Stimulated activated CD4-positive, alpha-beta T cell treated with anti-CD3 and anti-CD28 coated beads, Interleukin-15, amount 100 ng/mL, for 48 hours (primary cell): ENCODE measurements around the gene TUSC1.
"Not testable (repeated sequence)": the region's sequence is repeated elsewhere in the genome, so short reads cannot be mapped to it uniquely, and the experiment has no call there.

Experiments used
- DNase-seq, 2 donors: peaks; one replicate each; pipeline ENCODE4 v3.0.0-alpha.2; 2020; ENCODE audit warnings: low read depth in 2 of 2

TUSC1 gene

DNA sequence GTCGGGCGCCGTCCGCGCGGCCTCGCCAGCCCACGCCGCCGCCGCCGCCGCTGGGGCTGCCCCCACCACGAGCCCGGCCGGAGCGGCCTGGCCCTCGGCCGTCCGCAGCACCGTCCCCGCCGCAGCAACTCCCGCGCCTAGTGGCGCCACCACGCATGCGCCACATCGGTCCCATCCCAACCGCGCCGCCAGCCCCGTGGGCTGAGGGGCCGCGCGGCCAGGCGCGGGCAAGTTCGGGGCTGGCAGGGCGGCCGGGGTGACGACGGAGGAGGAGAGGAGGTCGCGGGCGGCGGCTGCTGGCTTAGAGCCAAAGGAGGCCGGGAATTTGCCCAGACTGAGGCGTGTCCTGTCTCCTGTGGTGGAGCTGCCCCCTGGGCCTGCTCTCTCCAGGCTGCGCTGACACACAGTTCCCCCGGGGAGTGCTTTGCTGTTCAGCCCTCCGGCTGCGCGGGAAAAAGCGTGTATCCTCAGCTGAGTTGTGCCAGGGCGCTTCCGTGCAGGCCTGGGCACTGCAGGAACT, at the start of gene TUSC1:
TUSC1 (minus strand) TSS at position 298 of the 520 bp plus-strand sequence; CDS start at position 166, 132 bp downstream.
- peak in 1 of 2 donors; percentile 3 for DNase-seq

DNA sequence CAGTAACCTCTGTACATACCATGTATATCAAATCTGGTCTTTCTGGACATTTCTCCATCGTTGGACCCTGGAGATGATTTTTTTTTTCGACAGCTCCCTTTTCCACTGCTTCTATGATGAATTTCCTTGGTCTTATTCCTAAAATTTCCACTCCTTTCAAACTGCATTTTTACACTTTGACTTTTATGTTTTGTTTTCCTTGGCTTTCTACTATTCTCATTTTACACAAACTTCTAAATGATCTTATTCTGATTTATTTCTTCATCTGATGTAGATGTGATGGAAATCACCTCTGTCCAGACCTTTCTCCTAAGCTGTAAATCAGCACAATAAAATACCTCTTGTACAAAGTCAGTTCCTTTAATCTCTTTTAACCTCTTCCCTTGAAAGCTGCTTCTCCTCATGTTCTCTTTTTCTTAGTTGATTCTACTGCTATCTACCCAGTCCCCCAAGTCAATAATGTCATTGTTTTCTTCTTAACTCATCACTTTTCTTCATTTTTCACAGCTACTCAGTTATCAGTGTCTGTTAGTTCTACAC, 48.7 kb upstream of the TUSC1 start:
- DNase-seq: no peak

DNA sequence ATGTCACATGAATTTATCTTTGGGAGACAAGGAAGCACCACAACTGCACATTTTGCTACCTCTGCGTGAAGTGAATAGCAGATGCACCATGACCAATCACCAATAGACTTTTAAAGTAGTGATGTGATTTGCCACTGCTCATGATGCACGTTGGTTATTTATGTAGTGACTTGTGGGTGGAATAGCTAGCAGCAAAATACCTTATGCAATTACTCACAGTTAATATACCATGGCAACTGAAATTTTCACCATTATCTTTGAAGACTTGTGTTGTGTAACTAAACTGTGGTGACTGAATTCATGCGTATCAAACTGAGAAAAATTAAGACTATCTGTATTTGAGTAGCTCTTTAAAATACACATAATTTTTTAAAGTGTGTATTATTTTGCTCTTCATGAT, 46.2 kb upstream of the TUSC1 start:
- no peak for DNase-seq

DNA sequence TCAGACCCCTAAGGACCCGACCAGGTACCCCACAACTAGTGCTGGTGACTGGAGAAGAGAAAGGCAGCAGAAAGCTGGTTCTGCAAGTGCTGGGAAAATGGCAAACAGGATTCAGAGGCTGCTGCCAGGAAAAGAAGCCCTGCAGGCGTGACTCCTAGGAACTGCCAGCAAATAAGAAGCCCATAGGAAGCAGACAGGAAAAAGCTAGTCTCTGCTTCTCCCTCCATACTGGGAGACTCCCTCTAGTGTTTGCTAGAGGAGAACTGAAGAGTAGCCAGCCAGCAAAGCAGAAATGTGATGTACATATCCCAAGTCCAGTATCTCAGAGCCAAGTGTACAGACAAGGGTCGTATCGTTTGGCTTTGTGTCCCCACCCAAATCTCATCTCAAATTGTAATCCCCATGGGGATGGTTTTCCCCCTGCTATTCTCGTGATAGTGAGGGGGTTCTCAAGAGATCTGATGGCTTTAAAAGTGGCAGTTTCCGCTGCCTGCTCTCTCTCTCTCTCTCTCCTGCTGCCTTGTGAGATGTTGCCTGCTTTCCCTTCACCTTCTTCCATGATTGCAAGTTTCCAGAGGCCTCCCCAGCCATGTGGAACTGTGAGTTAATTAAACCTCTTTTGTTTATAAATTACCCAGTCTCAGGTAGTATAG, 38.1 kb upstream of the TUSC1 start:
- DNase-seq: no peak

DNA sequence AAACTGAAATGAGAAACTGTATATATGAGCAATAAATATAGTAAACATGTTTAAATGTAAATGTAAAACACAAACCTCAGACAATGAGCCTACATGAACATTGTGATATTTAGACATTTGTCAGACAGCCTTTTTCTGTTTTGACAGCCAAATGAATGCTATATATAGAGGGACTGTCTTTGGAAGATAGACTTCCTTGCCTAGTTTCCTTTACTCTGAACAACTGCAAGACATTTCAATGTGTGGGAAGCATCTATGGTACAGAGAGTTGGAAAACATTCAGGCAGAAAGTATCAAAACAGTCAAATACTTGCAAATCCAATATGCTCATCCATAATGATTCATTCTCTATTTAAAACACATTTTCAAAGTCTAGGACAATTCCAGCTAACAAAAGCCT, 31.7 kb upstream of the TUSC1 start:
- DNase-seq: no peak

DNA sequence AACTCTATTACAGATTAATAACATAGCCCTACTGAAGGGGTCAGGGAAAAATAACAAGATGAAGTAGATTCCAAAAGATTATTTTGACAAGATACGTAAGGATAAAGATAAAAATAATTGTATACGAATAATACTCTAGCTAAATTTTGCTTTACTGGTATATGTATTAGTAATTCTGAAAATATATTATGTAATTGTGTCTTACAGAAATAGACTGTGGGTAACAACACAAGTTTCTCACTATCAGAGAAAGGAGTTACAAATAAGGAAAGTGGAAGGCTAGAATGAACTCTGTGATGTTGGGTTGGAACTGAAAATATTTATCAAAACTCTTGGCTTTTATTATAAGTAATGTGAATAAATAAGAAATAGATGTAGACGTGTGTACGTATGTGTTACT, 26.6 kb upstream of the TUSC1 start:
- no peak for DNase-seq

DNA sequence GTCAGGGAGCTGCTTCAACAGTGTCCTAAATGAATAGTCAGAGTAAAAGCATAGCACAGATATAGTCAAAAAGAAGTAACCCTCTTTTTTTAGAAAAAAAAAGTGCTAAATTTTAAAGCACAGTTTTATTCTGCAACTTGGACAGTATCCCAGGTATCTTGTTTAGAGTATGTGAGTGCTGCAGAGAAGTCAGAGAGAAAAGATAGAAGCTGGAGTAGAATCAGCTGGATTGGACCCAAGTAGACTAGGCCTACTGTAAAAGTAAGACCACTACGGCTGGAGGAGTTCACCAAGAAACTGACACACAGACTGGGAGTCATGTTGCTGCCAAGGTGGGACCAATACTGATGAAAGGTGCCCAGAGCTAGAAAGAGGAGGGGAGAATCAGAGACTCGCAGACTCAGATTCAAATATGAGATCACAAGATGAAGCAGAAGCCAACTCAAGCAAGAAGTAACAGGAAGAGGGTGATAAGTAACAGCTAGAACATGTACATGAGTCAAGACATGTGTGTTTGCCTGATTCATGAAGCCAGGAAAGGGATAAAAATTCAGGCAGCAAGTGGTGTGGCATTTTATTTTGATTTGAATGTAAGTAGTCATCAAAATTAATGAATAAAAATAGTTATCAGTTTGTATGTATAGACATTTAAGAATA, 25.6 kb upstream of the TUSC1 start:
- DNase-seq: no peak

DNA sequence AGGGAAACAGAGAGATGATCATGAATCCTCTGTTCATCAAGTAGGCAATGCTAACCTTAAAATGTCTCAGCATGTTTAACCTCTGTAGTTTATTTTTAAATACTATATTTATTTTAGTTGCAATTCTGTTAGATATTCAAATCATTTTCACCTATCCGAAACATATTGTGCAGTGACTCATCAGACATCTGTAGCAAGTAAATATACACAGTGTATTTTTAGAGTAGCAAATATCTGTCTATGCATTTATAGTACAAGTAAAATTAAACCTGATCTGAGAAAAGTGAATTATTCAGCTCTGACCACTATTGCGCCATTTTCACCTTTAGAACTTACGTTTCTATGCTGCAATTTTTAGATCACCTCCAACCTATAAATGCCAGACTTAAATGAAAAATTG, 24.3 kb upstream of the TUSC1 start:
- no peak for DNase-seq

DNA sequence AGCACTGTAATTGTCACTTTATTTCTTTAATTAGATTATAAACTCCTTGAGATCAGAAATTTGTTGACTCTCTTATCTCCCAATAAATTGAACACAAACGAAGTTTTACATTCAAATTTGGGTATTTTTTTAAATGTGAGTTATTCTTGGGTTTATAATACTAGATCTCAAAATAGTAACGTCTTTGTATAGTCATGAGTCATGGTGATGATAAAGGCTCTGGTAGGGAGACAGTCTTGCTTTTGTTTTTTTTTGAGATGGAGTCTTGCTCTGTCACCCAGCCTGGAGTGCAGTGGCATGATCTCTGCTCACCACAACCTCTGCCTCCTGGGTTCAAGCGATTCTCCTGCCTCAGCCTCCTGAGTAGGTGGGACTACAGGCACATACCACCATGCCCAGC, 22.7 kb upstream of the TUSC1 start:
- not testable (repeated sequence) for DNase-seq

DNA sequence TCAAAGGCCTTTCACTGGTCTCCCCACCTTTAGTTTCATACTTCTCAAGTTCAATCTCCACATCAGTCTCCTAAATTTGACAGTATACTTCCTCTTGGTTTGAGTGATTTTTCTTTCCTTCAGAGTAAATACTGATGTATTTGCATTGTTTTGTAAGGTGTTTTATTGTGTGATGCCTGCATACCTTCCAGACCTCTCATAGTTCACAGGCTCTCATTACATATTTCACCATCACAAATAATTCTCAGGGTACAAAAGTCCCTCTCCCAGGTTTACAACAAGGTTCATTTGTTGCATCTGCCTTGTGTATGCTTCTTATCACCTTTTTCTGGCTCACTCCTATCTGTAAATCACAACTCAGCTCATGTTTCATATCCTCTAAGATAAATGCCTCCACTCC, 22.2 kb upstream of the TUSC1 start:
- DNase-seq: no peak

DNA sequence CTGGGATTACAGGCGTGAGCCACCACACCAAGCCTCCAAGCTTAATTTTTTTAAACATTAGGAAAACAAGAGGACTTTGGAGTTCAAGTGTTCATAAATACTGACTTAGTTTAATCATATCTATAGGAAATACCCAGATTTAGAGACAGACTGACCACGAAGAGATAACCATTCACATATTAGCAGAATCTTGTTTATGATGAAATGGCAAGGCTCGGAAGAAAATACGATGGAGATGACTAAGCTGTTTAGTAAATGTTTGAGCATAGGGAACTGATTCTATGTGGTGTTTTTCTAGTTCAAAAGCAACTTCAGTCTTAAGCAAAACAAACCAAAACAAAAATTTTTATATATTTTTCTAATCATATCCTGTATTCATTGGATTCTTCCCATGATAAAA, 13.5 kb upstream of the TUSC1 start:
- DNase-seq: no peak

DNA sequence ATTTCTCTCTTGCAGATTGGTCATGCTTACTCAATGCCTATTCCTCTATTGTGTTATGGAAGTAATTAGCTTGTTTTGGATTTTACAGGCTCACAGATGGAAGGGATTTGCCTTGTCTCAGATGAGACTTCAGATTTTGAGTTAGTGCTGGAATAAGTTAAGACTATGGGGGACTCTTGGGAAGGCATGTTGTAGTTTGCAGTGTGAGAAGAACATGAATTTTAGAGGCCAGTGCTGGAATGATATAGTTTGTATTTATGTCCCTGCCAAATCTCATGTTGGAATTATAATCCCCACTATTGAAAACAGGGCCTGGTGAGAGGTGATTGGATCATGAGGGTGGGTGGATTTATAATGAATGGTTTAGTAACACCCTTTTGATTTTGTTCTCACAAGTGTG, 6.1 kb upstream of the TUSC1 start:
- DNase-seq: no peak

DNA sequence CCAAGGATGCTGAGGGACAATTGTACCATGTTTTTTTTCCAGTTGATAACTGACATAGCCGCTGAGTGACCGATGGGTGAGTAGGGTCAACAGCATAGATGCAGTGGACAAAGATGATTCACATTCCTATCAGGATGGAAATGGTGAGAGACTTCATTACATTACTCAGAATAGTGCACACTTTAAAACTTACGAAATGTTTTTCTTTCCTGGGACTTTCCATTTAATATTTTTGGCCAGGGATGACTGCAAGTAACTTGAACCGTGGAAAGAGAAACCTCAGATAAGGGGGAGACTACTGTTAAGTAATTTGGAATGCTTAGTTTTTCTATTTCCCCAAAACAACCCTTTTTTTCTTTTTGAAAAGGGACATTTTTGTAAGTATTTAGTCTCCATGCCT, 3.0 kb upstream of the TUSC1 start:
- no peak for DNase-seq

DNA sequence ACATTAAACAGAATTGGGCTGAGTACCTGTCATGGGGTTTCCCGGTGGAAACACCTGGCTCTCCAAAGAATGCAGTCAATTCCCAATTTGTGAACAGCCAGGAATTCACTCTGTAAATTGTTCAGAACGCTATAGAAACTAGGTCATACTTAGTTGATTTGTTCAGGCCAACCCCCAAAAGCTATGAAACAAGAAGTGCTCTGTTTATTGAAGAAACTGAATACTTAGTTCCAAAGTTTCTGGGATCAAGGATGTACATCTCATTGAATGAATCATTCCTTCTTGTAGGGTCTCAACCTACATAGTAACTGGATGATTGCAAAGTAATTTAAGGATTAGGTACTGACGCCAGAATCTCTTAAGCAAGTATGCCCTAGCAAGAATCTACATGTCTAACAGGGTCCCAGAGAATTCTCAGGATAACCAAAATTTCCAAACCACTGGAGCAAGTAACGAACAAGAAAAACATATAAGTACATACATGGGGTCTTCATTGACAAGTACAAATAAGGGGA, 659 bp upstream of the TUSC1 start:
- no peak for DNase-seq

DNA sequence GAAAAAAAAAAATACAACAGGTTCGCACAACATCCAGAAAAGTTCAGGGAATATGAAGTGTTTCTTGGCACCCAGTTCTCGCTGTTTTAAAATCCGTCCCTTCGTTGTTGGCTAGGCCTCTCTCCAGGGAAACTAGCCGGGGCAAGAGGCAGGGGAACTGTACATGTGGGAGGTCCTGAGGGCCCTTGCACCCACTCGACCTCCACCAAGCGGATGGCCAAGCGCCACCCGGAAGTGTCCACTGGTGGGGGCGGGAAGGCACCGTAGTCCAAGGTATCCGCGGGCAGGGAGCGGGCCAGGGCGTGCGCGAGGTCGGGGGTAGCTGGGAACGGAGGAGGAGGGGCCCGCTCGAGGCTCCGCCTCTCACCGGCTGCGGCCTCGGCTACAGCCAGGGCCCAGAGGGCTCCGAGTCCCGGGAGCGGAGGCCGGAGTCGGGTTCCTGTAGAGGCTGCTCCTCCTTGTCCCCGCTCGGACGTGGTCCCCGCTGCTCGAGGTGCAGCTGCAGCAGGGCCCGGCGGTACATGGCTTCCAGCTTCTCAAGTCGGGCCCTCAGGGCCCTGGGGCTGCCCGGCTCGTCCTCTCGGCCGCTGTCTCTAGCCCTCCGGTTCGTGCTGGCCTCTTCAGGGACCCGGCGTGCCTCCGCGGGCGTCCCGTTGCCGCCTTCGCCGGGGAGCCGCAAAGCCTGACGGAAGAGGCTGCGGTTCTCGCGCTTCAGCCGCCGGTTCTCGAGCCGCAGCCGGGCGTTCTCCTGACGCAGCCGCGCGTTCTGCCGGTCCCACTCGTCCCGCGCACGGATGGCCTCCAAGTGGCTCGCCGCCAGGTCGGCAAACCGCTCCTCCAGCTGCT, 720 bp downstream of the TUSC1 start:
- peak in 1 of 2 donors; percentile 0 for DNase-seq

DNA sequence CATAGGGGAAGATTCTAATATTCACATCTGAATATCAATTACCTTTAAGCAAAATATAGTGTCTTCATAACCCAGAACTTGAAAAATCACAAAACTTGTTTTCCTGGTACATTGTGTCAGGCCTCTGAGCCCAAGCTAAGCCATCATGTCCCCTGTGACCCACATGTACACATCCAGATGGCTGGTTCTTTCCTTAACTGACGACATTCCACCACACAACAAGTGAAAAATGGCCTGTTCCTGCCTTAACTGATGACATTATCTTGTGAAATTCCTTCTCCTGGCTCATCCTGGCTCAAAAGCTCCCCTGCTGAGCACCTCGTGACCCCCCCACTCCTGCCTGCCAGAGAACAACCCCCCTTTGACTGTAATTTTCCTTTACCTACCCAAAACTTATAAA, 2.4 kb downstream of the TUSC1 start:
- DNase-seq: not testable (repeated sequence)

DNA sequence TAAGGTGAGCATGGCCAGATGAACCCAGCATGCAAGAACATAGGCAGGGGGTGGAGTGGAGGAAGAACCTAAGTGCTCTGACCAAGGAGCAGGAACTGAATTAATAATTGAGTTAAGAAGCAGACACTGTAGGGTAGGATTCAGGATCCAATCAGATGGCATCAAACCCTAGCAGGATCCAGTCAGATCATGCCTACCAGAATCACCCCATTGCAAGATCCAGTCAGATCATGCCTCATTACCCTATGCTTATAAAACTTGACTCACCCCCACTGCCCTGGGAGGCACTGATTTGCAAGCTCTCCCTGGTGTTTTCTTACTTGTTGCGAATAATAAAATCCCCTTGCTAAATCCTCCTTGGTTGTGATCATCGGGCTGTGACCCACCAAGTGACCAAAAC, 19.7 kb downstream of the TUSC1 start:
- DNase-seq: no peak

DNA sequence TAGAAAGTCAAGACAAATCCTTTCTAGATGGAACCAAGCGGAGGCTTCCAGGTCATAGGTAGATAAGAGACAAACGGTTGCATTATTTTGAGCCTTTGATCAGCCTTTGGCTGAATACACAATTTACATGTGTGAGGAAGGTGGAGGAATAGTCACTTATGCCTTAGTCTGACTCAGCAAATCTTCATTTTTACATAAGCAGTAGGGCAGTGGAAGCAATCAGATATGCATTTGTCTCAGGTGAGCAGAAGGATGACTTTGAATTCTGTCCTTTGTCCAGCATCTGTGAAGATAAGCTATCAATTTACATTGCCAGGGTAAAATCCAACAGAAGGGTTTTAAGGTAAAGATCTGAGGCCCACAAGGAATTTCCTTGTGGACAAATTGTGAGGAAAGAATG, 23.8 kb downstream of the TUSC1 start:
- DNase-seq: no peak

DNA sequence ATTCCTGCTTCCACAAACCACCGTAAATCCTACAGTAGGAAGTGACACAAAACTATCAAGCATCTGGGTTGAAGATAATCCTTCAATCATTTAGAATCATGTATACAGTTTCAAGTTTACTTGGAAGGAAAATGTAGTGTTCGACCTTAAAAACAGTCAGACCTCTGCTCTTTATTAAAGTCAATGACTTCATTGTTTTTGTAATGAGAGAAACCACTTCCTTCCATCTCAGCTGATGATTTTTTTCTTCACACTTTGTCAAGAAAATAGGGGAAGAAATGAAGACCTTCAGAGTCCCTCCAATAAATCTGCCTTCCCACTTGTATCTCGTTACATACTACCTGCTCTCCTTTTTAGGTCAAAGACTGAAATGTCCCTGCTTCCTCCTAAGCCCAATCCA, 30.1 kb downstream of the TUSC1 start:
- DNase-seq: no peak

DNA sequence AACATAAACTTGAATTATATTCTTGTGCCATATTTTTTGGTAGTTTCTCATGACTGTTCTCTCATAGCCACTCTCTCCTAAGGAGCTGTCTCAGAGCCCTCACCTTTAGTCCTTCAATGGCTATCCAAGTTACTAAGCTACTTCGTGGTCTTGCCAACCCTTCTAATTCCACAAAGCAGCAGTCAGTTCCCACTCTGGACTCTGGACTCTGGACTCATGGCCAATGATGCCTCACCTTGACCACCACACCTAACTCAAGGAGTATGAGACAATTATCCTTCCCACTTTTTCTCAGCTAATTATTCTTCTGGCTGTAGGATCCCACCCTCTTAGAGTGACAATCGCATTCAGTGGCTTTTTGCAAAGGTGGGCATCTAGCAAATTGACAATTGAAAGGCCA, 42.2 kb downstream of the TUSC1 start:
- no peak for DNase-seq

DNA sequence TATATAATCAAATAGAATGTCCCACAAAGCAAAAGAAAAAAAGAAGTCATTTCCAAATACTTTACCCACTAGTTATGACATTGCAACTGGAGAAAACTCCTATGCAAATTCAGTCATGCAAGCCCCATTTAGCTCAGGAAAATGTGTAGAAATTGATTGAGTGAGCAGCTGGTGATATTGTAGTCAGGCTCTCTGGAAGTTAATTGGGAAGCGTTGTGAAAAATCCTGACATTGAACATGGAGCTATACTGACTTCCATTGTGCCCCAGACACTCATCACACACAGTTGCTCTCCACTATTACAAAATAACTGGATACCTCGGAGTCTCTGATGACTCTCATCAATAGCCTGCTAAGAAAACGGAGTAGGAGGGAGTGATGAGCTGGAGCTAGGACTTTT, 49.0 kb downstream of the TUSC1 start:
- no peak for DNase-seq
